ENCODE results near the gene PARP3.

Gene PARP3

GRCh38 chr3:51945031-51945840, 3.1 kb downstream of the PARP3 start:
- no peak overlapping the region for H3K4me2 ChIP-seq (ENCODE audit: low read length)
- no peak overlapping the region for H3K9ac ChIP-seq (ENCODE audit: low read depth, low read length)
- no peaks in the 10 kb centered on the region for H3K27me3 ChIP-seq (ENCODE audit: control insufficient read depth, insufficient read depth, low read length)
- H3K4me3 ChIP-seq (ENCODE audit: low read length): no peak overlapping the region
- H3K4me1 ChIP-seq (ENCODE audit: control insufficient read depth, insufficient read depth, low read length): peaks cover 25% of the 10 kb centered on the region
- H3K9me3 ChIP-seq (replicated peaks; ENCODE audit: low read length): no peaks in the 10 kb centered on the region
- H3K36me3 ChIP-seq (ENCODE audit: insufficient read depth, low read length): peaks cover 10% of the 10 kb centered on the region

GRCh38 chr3:51945926-51946705, 4.0 kb downstream of the PARP3 start:
- Histone ChIP-seq H3K9me3 (replicated peaks; ENCODE audit: low read length) (no peaks in the 10 kb centered on the region), H3K4me1 (ENCODE audit: control insufficient read depth, insufficient read depth, low read length) (peaks cover 16% of the 10 kb centered on the region), H3K9ac (ENCODE audit: low read depth, low read length) (no peak overlapping the region), H3K4me2 (ENCODE audit: low read length) (no peak overlapping the region), H3K27me3 (ENCODE audit: control insufficient read depth, insufficient read depth, low read length) (no peaks in the 10 kb centered on the region), H3K36me3 (ENCODE audit: insufficient read depth, low read length) (peaks cover 10% of the 10 kb centered on the region), H3K4me3 (ENCODE audit: low read length) (no peak overlapping the region)

GRCh38 chr3:51946796-51947195, 4.6 kb downstream of the PARP3 start:
- no peak overlapping the region for H3K4me2 ChIP-seq (ENCODE audit: low read length)
- no peak overlapping the region for H3K9ac ChIP-seq (ENCODE audit: low read depth, low read length)
- H3K36me3 ChIP-seq (ENCODE audit: insufficient read depth, low read length): peaks cover 10% of the 10 kb centered on the region
- H3K4me1 ChIP-seq (ENCODE audit: control insufficient read depth, insufficient read depth, low read length): peaks cover 15% of the 10 kb centered on the region
- no peak overlapping the region for H3K4me3 ChIP-seq (ENCODE audit: low read length)
- no peaks in the 10 kb centered on the region for H3K27me3 ChIP-seq (ENCODE audit: control insufficient read depth, insufficient read depth, low read length)
- no peaks in the 10 kb centered on the region for H3K9me3 ChIP-seq (replicated peaks; ENCODE audit: low read length)

- peaks cover 10% of the 10 kb centered on the region for H3K36me3 ChIP-seq (ENCODE audit: insufficient read depth, low read length)
- no peak overlapping the region for H3K4me3 ChIP-seq (ENCODE audit: low read length)
These were observed 5.2 kb downstream of the PARP3 start for GRCh38 chr3:51947215-51947900.

GRCh38 chr3:51948016-51948580, 5.9 kb downstream of the PARP3 start:
- no peak overlapping the region for H3K4me2 ChIP-seq (ENCODE audit: low read length)
- no peaks in the 10 kb centered on the region for H3K9me3 ChIP-seq (replicated peaks; ENCODE audit: low read length)
- H3K27me3 ChIP-seq (ENCODE audit: control insufficient read depth, insufficient read depth, low read length): no peaks in the 10 kb centered on the region
- H3K36me3 ChIP-seq (ENCODE audit: insufficient read depth, low read length): peaks cover 10% of the 10 kb centered on the region
- no peak overlapping the region for H3K4me3 ChIP-seq (ENCODE audit: low read length)
- no peak overlapping the region for H3K9ac ChIP-seq (ENCODE audit: low read depth, low read length)
- peaks cover 7% of the 10 kb centered on the region for H3K4me1 ChIP-seq (ENCODE audit: control insufficient read depth, insufficient read depth, low read length)

More at GRCh38 chr3:51947215-51947900, 5.2 kb downstream of the PARP3 start:
- Histone ChIP-seq H3K9me3 (replicated peaks; ENCODE audit: low read length) (no peaks in the 10 kb centered on the region), H3K9ac (ENCODE audit: low read depth, low read length) (no peak overlapping the region), H3K4me2 (ENCODE audit: low read length) (no peak overlapping the region), H3K4me1 (ENCODE audit: control insufficient read depth, insufficient read depth, low read length) (peaks cover 13% of the 10 kb centered on the region), H3K27me3 (ENCODE audit: control insufficient read depth, insufficient read depth, low read length) (no peaks in the 10 kb centered on the region)

- H3K4me2 ChIP-seq (ENCODE audit: low read length): no peak overlapping the region
- no peak overlapping the region for H3K4me3 ChIP-seq (ENCODE audit: low read length)
- peaks cover 8% of the 10 kb centered on the region for H3K4me1 ChIP-seq (ENCODE audit: control insufficient read depth, insufficient read depth, low read length)
- no peaks in the 10 kb centered on the region for H3K27me3 ChIP-seq (ENCODE audit: control insufficient read depth, insufficient read depth, low read length)
- no peaks in the 10 kb centered on the region for H3K9me3 ChIP-seq (replicated peaks; ENCODE audit: low read length)
- peaks cover 10% of the 10 kb centered on the region for H3K36me3 ChIP-seq (ENCODE audit: insufficient read depth, low read length)
- no peak overlapping the region for H3K9ac ChIP-seq (ENCODE audit: low read depth, low read length)
These were observed 7.0 kb downstream of the PARP3 start for GRCh38 chr3:51949121-51949520.

GRCh38 chr3:51950899-51951298, 8.7 kb downstream of the PARP3 start:
- Histone ChIP-seq H3K36me3 (ENCODE audit: insufficient read depth, low read length) (peaks cover 10% of the 10 kb centered on the region), H3K4me2 (ENCODE audit: low read length) (no peak overlapping the region), H3K27me3 (ENCODE audit: control insufficient read depth, insufficient read depth, low read length) (no peaks in the 10 kb centered on the region), H3K9me3 (replicated peaks; ENCODE audit: low read length) (no peaks in the 10 kb centered on the region), H3K4me1 (ENCODE audit: control insufficient read depth, insufficient read depth, low read length) (peaks cover 17% of the 10 kb centered on the region), H3K9ac (ENCODE audit: low read depth, low read length) (no peak overlapping the region), H3K4me3 (ENCODE audit: low read length) (no peak overlapping the region)

- Histone ChIP-seq H3K27me3 (ENCODE audit: control insufficient read depth, insufficient read depth, low read length) (no peaks in the 10 kb centered on the region), H3K4me2 (ENCODE audit: low read length) (no peak overlapping the region), H3K9me3 (replicated peaks; ENCODE audit: low read length) (no peaks in the 10 kb centered on the region), H3K36me3 (ENCODE audit: insufficient read depth, low read length) (peaks cover 27% of the 10 kb centered on the region), H3K9ac (ENCODE audit: low read depth, low read length) (no peak overlapping the region), H3K4me3 (ENCODE audit: low read length) (no peak overlapping the region), H3K4me1 (ENCODE audit: control insufficient read depth, insufficient read depth, low read length) (peaks cover 26% of the 10 kb centered on the region)
These were observed 11.3 kb downstream of the PARP3 start for GRCh38 chr3:51953445-51953844.

- H3K4me3 ChIP-seq (ENCODE audit: low read length): no peak overlapping the region
- H3K27me3 ChIP-seq (ENCODE audit: control insufficient read depth, insufficient read depth, low read length): no peaks in the 10 kb centered on the region
- H3K4me1 ChIP-seq (ENCODE audit: control insufficient read depth, insufficient read depth, low read length): peaks cover 26% of the 10 kb centered on the region
- H3K4me2 ChIP-seq (ENCODE audit: low read length): no peak overlapping the region
- no peak overlapping the region for H3K9ac ChIP-seq (ENCODE audit: low read depth, low read length)
- peaks cover 24% of the 10 kb centered on the region for H3K36me3 ChIP-seq (ENCODE audit: insufficient read depth, low read length)
- no peaks in the 10 kb centered on the region for H3K9me3 ChIP-seq (replicated peaks; ENCODE audit: low read length)
These were observed 11.9 kb downstream of the PARP3 start for GRCh38 chr3:51954105-51954504.

GRCh38 chr3:51954713-51955112, 12.6 kb downstream of the PARP3 start:
- Histone ChIP-seq H3K36me3 (ENCODE audit: insufficient read depth, low read length) (peaks cover 23% of the 10 kb centered on the region), H3K4me2 (ENCODE audit: low read length) (no peak overlapping the region), H3K27me3 (ENCODE audit: control insufficient read depth, insufficient read depth, low read length) (no peaks in the 10 kb centered on the region), H3K9ac (ENCODE audit: low read depth, low read length) (no peak overlapping the region), H3K4me1 (ENCODE audit: control insufficient read depth, insufficient read depth, low read length) (peaks cover 26% of the 10 kb centered on the region), H3K4me3 (ENCODE audit: low read length) (no peak overlapping the region), H3K9me3 (replicated peaks; ENCODE audit: low read length) (no peaks in the 10 kb centered on the region)

Measured in skeletal muscle satellite cell (primary cell).